HG03039 (cell line): ENCODE measurements around the gene TBCEL.
"Not testable (repeated sequence)": the region's sequence is repeated elsewhere in the genome, so short reads cannot be mapped to it uniquely, and the experiment has no call there.

Experiments
- ATAC-seq: cut with Tn5 transposase; IDR thresholded peaks from one replicate; pipeline ENCODE4 v1.9.1; 2021; ENCODE audit warnings: mild to moderate bottlenecking, moderate library complexity; ENCODE audit not compliant: unreplicated experiment

The TBCEL gene

GRCh38 chr11:121105063-121105480 lies 81.2 kb downstream of the TBCEL start:
- no peak for ATAC-seq

GRCh38 chr11:121105481-121106195 lies 81.7 kb downstream of the TBCEL start:
- ATAC-seq: no peak

GRCh38 chr11:121106812-121107211 lies 82.9 kb downstream of the TBCEL start:
- ATAC-seq: no peak

- ATAC-seq: no peak
These were observed 84.5 kb downstream of the TBCEL start for GRCh38 chr11:121108413-121108812.

GRCh38 chr11:121109471-121109870 lies 85.6 kb downstream of the TBCEL start:
- no peak for ATAC-seq

GRCh38 chr11:121109916-121110586 lies 86.1 kb downstream of the TBCEL start:
- no peak for ATAC-seq

GRCh38 chr11:121110871-121111724 lies 87.2 kb downstream of the TBCEL start:
- ATAC-seq: no peak

GRCh38 chr11:121112498-121113455 lies 88.9 kb downstream of the TBCEL start:
- no peak for ATAC-seq

- no peak for ATAC-seq
These were observed 89.7 kb downstream of the TBCEL start for GRCh38 chr11:121113611-121114010.

GRCh38 chr11:121115024-121115423 lies 91.1 kb downstream of the TBCEL start:
- ATAC-seq: not testable (repeated sequence)

GRCh38 chr11:121117788-121118187 lies 93.9 kb downstream of the TBCEL start:
- no peak for ATAC-seq

- no peak for ATAC-seq
These were observed 95.5 kb downstream of the TBCEL start for GRCh38 chr11:121119440-121119839.

GRCh38 chr11:121122328-121122727 lies 98.4 kb downstream of the TBCEL start:
- ATAC-seq: no peak

GRCh38 chr11:121123496-121124069 lies 99.7 kb downstream of the TBCEL start:
- ATAC-seq: no peak

- ATAC-seq: no peak
These were observed 103.9 kb downstream of the TBCEL start for GRCh38 chr11:121127809-121128208.

- no peak for ATAC-seq
These were observed 105.7 kb downstream of the TBCEL start for GRCh38 chr11:121129362-121130340.

GRCh38 chr11:121131656-121132055 lies 107.8 kb downstream of the TBCEL start:
- no peak for ATAC-seq

GRCh38 chr11:121132211-121132976 lies 108.5 kb downstream of the TBCEL start:
- ATAC-seq: no peak
